Left renal pelvis (tissue), 4 donors: Measurements from ENCODE around the gene WDR46. TPM values are rescaled to one million over a fixed set of nuclear protein-coding genes. Genes with fewer than 3 reads are reported as not detected.
"Not testable (repeated sequence)": the region's sequence is repeated elsewhere in the genome, so short reads cannot be mapped to it uniquely, and the experiment has no call there.

Experiments
- DNase-seq, 4 donors: peaks; one replicate each; pipeline ENCODE4 v3.0.0-alpha.2; 2013; ENCODE audit warnings: low read depth in 4 of 4, low spot score in 3 of 4
- polyA plus RNA-seq, 4 donors: library from polyadenylated mRNA; unstranded; fragments of 120-200 nt; gene quantifications; one replicate each; pipeline ENCODE4 v1.2.1, GENCODE V29; 2013; ENCODE audit not compliant: insufficient read length in 4 of 4

WDR46 gene
- polyA plus RNA-seq, 4 donors, result 54.9 to 82.1 (median 59.9) TPM

DNA sequence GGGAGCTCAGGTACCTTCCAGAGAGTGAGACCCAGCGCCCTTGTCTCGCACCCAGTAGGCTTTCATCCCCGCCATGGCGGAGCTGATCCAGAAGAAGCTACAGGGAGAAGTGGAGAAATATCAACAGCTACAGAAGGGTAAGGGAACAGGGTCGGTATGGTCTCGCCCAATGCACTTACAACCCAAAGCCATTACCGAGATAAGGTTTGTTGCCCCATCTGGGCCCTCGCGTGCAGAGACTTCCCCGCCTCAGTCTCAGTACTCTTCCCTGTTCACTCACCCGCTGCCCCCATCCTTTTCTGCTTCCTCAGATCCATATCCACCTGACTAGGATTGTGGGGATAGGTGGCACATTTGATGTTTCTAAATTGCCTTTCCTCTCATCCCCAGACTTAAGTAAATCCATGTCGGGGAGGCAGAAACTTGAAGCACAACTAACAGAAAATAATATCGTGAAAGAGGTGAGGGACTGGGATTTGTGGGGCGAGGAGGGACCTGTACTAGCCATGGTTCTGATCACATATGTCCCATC, 811 bp upstream of the WDR46 start:
- DNase-seq, result no peak

DNA sequence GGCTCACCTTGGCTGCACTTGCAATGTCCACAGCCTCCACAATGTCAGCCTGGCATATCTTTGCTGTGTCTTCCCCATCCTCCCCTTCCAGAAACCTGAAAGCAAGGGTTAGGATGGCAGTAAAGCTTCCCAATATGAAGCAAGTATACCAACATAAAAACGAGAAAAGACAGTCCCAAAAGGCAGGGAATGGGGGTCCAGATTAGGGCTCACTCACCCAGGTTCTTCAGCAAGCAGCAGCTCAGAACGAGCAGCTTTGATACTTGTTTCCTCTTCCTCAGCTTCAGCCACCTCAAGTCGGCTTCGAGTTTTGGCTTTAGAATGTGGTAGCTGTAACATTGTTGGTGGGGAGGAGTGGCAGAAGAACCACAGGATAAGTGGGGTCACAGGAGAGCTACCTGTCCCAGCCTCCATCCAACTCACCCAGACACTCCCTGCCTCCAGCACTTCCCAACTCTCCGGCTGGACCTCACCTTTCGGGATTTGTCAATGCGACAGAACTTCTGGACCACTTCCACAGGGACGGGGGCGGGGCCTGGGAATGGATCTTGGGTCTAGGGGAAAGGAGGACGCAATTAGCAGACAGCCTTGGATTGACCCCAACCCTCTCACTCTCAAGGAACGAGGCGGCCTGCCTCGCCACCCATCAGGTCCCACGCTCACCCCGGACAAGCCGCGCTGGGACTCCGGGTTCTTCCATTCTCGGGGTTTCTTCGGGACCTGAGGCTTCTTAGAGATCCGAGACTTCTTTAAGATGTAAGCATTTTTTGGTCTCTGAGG, 708 bp downstream of the WDR46 start:
- no peak for DNase-seq

DNA sequence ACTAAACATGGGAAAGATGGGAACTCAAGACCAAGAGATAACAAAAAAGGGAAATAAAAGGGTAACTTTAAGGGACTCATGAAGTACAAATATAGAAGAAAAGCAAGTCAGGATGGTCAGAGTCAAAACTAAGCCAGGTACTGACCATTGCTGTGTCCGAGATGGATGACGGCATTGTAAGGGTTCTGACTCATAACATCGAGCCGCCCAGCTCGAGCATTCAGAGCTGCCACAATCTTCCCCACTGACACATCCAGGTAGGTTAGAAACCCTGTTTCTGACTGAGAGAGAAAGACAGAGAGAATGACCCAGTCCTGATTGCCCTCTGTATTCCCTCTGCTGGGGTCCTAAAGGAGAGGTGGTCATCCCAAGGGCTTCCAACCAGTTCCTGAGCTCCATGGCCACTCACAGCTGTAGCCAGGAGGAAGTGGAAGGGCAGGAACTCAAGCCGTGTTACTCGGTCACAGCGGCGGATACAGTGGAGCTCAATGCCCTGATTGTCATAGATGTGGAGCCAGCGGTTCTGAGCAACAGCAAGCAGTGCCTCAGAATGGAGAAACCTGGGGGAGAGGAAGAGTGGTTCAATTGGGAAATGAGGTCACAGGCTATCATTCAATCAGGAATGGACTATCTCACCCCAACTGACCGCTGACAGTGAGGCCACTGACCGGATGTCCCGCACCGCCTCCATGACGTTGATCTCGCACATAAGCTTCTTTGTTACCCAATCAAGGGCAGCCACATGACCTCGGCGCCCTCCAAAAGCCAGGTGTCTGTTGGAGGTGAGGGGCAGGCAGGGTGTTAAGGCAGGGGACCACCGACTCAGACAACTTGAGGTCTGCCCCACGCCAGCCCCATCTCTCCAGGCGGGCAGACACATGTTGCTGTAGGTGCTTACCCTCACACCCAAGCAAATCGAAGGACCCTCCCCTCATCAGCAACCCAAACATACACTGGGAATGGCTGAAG, 1.8 kb downstream of the WDR46 start:
- DNase-seq, result no peak

DNA sequence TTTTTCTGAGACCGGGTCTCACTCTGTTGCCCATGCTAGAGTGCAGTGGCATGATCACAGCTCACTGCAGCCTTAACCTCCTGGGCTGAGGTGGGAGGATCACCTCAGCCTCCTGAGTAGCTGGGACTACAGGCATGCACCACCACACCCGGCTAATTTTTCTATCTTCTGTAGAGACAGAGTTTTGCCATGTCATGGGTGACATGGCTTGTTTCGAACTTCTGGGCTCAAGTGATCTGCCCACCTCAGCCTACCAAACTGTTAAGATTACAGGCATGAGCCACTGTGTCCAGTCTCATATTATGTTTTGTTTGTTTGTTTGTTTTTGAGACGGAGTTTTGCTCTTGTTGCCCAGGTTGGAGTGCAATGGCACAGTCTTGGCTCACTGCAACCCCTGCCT, 3.8 kb downstream of the WDR46 start:
- not testable (repeated sequence) for DNase-seq

DNA sequence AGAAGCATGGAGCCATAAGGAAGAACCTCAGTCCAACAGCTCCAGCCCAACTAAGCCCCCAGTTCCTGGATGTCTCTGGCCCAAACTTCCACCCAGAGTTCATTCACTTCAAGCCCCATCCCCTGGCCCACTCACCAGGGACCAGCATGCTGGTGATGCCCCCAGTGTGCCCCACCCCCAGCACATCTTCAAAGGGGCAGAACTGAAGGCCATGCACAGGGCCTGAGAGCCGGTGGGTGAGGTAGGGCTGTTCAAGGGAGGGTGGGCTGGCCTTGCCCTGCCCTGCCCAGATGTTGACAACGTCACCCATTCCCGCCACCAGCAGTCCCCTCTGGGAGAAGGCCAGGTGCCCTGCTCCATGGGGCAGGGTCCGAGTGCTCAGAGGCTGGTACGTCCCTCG, 8.5 kb downstream of the WDR46 start:
- no peak for DNase-seq

DNA sequence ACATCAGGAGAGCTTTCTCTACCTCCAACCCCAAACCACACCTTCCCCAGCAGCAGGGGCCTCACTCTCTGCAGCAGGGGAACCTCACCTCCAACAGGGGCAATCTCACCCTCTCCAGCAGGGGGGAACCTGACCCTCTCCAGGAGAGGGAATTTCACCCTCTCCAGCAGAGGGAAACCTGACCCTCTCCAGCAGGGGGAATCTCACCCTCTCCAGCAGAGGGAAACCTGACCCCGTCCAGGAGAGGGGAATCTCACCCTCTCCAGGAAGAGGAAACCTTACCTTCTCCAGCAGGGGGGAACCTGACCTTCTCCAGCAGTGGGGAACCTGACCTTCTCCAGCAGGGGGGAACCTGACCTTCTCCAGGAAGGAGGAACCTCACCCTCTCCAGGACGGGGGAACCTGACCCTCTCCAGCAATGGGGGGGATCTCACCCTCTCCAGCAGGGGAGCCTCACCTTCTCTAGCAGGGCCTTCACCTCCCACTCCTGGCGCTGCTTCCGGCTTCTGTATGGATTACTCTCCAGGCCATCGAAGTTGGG, 9.0 kb downstream of the WDR46 start:
- peak in 1 of 4 donors; percentile 14 for DNase-seq

DNA sequence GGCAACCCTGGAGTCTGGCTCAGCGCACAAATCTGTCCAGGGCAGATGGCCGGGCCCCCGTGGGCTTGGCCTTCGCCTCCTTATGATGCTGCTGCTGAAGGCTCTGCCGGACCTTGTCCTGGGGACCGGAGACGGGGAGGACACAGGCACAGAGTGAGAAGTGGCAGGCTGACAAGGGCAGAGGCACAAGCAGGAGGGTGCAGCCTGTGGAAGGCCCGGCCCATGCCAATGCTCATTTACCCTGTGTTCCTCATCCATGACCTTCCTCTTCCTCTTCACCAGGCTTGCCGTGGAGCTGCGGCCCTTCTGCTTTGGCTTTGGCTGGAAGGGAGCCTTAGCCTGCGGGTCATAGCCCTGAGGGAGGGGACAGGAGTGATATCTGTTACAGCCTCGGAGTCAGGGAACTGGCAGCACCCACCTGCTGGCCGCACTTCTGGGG, 9.8 kb downstream of the WDR46 start:
- DNase-seq, result no peak

DNA sequence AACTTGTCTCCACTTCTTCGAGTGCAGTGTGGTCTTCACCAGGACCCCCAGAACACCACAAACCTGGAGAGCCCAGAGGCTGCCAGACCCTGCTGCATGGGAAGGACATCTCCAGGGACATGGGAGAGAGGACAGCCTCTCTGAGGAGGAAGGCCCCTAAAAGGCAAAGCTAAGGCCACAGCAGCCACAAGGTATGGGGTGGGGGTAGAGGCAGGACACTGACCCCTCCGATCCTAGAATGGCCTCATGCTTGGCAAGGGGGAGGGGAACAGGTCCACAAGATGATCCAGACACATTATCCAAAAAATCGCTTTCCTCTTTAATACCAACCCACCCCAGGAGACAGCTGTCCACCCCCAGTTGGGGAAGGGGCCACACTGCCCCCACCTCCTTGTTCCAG, 10.2 kb downstream of the WDR46 start:
- no peak for DNase-seq

DNA sequence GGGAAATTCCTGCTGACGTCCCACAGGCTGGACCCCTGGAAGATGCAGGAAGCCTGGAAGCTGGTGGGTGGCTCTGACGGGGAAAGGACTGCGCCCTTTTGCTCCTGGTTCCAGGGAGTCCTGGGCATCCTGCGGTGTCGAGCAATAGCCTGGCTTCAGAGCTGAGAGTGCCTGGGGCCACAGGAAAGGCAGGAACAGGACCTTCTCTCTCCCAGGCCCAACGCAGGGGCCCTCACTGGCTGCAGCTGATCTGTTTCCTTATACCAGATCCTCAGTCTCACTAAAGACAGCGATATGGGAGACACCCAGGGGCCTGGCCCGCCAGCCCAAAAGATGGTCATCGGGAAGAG, 10.7 kb downstream of the WDR46 start:
- no peak for DNase-seq

DNA sequence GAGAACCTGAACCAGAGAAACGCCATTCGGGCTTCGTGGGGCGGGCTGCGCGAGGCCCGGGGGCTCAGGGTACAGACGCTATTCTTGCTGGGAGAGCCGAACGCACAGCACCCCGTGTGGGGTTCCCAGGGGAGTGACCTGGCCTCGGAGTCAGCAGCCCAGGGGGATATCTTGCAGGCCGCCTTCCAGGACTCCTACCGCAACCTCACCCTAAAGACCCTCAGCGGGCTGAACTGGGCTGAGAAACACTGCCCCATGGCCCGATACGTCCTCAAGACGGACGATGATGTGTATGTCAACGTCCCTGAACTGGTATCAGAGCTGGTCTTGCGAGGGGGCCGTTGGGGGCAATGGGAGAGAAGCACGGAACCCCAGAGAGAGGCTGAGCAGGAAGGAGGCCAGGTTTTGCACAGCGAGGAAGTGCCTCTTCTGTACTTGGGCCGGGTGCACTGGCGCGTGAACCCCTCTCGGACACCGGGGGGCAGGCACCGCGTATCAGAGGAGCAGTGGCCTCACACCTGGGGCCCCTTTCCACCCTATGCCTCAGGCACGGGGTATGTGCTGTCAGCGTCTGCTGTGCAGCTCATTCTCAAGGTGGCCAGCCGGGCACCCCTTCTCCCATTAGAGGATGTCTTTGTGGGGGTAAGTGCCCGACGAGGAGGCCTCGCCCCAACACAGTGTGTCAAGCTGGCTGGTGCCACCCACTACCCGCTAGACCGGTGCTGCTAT, 11.2 kb downstream of the WDR46 start:
- no peak for DNase-seq

DNA sequence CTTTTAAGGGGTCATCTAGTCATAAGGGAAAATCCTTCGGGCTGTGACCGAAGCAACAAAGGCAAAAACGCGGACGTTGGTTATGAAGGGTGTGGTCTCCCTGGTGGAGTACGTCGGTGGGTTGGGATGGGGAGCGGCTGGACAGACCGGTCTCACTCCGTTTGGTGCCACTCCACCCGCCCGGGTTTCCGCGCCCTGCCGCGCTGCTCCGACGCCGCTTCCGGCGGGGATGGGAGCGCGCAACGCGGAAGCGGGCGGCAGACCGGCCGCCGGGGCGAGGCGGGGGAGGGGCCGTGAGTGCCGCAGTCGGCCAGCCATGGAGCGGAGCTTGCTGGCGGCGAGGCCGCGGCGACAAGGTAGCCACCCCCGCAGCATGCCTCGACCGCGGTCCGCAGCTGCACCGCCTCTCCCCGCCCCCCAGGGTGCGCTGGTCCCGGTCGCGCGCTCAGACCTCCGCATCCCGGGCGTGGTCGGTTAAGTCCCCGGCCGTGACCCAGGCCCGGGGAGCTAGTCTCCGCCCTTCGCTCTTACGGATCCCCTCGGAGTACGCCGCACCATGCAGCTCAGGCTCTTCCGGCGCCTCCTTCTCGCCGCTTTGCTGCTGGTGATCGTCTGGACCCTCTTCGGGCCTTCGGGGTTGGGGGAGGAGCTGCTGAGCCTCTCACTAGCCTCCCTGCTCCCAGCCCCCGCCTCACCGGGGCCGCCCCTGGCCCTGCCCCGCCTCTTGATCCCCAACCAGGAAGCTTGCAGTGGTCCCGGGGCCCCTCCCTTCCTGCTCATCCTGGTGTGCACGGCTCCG, 12.0 kb downstream of the WDR46 start, which contains the start of gene B3GALT4:
Gene B3GALT4 (plus strand): TSS at position 260 of the 799 bp plus-strand sequence. CDS start 297 bp downstream, at position 557.
- peak in 3 of 4 donors; percentile 36 to 53 (median 48) for DNase-seq

DNA sequence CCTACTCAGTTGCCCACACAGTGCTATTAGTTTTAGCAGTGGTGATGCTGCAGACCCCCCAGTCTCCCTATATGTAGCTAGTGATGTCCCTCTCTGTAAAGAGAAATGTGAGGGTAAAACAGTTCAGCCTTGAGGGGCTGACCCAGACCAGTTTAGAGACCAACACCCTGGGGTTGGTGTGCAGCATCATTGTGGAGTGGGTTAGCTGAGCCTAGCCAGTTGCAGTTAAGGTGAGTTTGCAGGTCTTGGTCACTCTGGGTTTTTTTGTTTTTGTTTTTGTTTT, 12.5 kb downstream of the WDR46 start:
- no peak for DNase-seq

DNA sequence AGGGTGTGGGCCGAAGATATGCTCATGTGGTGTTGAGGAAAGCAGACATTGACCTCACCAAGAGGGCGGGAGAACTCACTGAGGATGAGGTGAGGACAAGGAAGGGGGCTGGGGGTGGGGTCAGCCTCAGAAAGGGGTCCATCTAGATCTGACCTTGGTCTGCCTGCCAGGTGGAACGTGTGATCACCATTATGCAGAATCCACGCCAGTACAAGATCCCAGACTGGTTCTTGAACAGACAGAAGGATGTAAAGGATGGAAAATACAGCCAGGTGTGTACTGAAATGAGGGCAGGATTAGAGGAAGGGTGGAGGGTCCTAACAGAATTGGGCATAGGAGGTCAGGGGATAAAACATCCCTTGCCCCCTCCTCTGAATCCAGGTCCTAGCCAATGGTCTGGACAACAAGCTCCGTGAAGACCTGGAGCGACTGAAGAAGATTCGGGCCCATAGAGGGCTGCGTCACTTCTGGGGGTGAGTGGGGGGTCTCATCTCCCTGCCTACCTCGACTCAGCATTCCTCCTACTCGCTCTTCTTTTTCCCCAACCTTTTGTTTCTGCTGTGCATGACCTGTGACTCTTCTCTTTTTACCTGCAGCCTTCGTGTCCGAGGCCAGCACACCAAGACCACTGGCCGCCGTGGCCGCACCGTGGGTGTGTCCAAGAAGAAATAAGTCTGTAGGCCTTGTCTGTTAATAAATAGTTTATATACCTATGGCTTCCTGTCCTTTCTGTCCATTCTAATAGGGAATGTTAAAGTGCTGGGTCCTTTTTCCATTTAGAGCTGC, 13.1 kb downstream of the WDR46 start:
- DNase-seq, result not testable (repeated sequence)

DNA sequence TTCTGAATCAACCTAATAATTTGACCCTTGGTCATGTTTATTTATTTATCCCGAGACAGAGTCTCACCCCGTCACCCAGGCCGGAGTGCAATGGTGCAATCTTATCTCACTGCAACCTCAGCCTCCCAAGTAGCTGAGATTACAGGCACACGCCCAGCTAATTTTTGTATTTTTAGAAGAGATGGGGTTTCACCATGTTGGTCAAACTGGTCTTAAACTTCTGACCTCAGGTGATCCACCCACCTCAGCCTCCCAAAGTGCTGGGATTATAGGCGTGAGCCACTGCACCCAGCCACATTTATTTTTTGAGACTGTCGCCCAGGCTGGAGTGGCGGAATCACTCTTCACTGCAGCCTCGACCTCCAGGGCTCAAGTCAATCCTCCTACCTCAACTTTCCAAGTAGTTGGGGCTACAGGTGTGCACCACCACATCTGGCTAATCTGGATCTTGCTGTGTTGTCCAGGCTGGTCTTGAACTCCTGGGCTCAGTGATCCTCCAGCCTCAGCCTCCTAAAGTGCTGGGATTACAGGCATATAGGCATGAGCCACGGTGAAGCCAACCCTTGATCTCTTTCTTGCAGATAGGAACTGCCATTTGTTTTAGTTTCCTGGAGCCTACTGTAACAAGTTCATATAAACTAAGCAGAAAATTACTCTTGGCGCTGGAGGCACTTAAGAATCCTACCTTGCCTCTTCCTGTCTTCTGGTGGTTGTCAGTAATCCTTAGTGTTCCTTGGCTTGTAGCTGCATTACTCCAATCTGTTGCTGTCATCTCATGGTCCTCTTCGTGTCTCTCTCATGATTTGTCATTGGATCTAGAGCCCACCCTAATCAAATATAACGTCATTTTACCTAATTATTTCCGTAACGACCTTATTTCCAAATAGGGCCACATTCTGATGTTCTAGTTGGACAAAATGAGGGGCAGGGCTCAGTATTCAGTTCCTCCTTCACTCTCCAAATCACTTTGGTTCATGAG, 14.8 kb downstream of the WDR46 start:
- no peak for DNase-seq

DNA sequence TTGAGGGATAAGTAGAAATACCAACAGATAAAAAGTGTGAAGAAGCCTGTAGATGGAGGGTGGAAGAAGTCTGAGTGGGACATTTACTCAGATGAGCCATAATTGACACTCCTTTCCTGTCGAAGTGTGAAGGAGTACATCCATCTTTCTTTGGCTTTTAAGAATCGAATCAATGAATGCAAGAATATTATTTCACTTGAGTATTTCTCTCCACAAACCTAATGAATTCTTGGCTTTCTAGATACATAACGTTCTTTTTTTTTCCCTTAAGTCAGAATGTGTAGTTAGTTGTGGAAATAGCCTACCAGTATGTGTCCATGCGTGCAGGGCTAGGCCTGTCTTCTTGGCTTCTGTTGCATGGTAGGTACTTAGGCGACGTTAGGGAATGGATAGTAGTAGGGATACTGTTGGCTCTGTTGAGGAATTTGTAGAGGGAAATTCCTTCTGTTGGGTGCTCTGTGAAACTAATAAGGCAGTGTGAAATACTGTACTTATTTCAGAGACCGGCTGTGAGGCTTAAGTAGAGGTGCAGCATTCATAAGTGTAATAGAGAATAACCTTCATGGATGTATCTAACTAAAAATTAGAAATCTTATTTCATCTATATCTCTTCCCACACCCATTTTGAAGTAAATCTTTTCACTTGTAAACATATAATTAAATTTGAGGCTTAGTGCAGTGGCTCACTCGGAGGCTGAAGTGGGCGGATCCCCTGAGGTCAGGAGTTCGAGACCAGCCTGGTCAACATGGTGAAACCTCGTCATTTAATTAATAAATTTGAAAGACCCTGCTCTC, 15.7 kb downstream of the WDR46 start:
- DNase-seq, result no peak

DNA sequence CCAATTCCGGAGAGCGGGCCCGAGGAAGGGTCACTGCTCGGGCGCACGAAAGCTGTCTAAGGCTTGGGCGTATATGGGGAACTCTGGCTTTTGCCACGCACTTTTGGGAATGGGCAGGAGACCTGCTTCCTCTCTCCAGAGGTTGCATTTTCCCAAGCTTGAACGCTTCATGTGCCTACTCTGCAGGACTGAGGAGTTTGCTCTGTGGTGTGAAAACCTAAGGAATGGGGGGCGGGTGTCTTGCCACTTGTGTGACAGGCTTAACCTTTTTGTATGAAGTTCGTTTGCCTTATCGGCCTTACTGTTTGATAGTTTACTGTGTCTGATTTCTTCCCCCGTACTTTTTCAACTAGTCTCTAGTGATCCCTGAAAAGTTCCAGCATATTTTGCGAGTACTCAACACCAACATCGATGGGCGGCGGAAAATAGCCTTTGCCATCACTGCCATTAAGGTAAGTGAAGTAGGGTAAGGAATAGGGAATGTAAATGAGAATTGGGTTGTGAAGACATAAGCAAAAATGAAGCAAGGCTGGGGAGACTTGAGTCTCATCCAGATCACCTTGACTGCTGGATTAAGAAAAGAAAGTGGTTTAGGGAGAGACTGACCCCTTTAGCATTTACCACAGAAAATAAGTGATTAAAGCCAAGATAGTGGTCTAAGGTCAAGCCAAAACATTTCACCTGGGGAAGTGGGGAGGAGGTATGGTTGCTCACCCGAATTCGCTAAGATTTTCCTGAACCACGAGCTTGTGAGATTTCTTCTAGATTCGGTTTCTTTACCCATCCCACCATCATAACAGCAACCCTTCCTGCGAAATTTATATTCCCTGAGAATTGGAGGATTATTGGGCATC, 16.5 kb downstream of the WDR46 start:
- no peak for DNase-seq
